GM21528 (cell line): ENCODE data around the gene ISCA1.
"Not testable (repeated sequence)": the region's sequence is repeated elsewhere in the genome, so short reads cannot be mapped to it uniquely, and the experiment has no call there.

ENCODE experiments used
- ATAC-seq: cut with Tn5 transposase; IDR thresholded peaks from one replicate; pipeline ENCODE4 v1.9.1; 2021; ENCODE audit warnings: mild to moderate bottlenecking, moderate library complexity; ENCODE audit not compliant: unreplicated experiment, low FRiP score

The ISCA1 gene

DNA sequence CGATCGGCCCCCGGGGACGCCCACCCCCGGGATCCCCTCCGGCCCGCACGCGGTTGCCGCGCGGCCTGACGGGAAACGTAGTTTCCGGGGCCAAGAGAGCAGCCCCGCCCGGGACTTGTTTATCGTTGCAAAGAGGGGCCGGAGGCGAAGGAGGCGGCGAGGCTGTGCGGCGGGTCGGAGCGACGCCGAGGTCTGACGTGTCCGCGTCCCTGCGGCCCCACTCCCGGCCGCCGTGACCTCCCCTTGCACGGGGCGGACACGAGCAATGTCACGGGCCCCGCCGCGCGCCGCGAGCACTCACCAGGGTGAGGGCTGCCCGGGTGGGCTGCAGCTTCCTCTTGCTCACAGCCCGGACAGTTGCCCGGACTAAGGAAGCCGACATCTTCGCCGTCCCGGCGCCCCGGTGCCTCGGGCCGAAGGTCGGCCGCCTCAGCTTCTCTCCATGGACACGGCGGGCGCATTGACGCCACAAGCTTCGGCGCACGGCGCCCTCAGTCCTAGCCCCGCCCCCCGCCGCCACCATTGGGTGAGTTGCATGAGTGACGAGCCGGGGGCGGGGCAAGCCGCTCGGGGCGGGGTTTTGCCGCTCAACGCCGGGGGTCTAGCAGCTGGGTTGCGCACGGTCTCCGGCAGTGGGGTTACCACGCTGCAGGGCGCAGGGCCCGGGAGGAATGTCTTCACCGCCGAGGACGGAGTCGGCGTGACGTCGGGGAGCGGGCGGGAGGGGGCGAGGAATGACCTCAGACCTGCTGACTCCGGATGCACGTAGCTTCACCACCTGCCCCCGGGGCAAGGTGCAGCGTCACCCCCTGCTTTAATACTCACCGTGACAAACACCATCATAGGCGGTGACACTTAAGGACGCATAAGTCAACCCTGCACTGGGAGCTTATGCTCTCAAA, at the start of gene ISCA1:
Gene ISCA1 (minus strand): TSS at position 462 of the 902 bp plus-strand sequence. CDS start 80 bp downstream, at position 382.
- ATAC-seq = peak; percentile 87

DNA sequence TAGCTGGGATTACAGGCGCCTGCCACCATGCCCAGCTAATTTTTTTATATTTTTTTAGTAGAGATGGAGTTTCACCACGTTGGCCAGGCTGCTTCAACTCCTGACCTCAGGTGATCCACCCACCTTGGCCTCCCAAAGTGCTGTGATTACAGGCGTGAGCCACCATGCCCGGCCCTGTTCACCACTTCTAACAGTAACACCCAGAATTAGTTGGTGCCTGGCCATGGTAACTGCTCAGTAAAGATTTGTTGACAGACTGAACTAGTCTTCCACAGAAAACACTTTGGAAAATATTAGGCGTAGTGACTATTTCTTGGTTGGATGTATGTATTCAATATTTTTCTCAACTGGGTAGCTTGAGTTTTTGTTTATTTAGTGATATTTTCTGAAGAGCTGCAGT, 47.8 kb upstream of the ISCA1 start:
- ATAC-seq = no peak

DNA sequence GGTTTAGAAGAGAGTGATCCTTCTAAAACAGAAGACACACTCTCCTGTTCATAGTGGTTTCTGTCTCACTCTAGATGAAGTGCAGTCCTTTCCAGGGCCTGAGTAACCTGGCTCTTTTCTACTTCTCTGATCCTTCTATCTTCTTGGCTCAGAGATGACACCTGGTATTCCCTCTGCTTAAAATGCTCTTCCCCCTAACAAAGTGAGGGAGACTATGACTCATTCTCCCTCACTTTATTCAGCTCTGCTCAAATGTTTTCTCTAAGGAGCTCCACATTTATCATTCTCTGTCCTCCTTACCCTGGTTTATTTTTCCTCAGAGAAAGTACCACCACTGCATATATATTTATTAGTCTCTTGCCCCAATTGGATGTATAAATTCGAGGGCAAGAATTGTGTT, 47.3 kb upstream of the ISCA1 start:
- no peak for ATAC-seq

DNA sequence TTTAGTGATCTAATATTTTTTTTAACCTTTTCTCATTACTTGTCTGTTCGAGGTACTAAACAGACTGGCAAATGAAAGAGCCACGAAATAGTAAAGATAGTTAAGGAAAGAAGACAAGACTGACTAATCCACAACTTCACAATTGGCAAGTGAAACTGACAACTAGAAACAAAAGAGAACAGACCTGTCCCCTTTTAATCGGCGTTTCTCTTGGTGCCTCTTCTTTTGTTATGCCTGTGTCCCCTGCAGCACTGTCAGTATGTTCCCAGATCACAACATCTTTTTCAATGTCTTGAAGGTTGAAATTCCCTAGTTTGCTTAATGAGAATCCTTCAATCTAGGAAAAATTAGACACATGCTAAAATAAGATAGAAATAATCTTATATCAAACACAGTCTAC, 45.8 kb upstream of the ISCA1 start:
- ATAC-seq = no peak

DNA sequence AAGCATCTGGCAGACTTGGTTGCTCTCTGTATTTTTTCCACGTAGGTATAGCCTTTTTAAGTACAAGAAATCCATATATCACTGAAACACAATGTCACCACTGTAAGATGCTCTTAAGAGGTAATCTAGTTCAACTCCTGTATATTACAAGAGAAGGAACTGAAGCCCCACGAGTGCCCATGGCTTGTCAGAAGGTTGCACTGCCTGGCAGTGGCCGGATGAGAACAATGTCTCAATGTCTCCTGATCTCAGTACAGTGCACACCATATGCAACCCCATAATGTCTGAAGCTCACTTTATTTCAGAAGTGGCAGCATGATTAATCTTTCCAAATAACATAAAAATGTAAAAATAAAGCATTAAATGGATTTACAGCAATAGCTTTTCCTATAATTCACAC, 44.2 kb upstream of the ISCA1 start:
- no peak for ATAC-seq

DNA sequence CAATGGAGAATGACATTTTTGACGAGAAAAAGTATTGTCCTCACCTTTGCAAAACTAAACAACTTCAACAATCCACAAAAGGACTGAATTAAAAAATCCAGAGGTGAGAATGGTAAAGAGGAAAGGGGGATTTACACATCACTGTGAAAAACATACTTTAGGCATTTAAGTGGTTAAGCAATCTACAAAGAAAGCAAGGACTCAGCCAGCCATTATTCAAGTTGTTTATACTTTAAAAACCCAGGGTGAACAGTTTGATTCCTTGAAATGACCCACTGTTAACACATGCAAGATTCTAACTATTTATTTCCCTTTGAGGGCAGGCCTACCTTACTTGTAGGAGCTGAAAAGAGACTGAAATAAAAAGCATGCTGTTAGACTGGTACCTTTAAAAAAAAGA, 42.6 kb upstream of the ISCA1 start:
- ATAC-seq = no peak

DNA sequence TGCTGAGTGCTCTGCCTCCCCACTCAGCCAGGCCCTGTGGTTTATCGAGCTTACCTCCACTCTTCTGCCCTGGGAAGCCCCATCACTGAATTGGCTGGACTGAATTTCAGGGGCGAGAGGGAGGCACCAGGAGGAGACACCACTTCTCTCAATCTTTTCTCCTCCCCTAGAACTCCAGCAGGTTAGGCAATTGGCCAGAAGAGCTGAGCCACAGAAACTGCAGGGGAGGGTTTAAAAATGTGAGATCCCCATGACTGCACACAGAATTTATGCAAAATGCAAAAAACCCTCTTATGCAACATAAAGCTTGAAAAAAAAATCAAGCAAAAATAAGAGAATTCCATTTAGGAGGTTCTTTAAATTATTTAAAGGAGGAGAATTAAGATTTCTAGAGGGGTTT, 42.0 kb upstream of the ISCA1 start:
- no peak for ATAC-seq

DNA sequence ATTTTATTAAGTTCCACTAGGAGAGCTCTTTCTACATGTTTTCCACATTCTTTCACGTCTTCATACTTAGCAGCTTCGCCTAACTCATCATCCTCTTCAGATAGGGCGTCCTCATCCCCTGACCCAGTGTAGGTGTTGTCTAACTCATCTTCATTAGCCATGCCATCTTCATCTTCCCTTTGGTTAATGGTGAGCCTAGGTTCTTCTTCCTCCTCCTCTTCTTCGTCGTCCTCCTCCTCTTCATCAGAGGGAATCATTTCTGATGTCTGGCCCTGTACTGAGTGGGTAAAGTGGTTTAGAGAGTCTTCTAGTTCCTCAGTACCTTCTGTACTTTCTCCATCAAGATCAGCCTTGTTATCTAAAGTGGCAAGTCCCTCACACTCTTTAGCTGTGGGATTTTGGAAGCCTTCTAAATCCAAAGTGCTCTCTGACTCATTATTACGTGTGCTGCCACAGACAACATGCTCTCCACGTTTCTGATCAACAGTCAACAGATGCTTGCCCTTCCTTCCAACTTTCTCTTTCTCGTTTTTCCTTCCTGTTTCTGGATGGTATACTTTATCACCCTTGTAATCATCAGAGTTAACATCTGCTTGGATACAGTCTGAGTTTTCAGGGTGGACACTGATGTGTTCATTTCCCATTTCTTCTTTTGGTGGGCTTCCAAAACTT, 40.8 kb upstream of the ISCA1 start:
- no peak for ATAC-seq

DNA sequence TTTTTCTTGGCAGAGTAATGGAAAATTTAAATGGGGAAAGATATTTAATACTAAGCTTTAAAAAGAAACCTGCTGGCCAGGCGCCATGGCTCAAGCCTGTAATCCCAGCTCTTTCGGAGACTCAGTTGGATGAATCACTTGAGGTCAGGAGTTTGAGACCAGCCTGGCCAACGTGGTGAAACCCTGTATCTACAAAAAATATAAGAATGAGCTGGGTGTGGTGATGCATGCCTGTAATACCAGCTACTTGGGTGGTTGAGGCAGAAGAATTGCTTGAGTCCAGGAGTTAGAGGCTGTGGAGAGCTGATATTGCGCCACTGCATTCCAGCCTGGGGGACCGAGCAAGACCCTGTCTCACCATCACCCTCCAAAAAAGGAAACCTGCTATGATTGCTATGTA, 39.0 kb upstream of the ISCA1 start:
- no peak for ATAC-seq

DNA sequence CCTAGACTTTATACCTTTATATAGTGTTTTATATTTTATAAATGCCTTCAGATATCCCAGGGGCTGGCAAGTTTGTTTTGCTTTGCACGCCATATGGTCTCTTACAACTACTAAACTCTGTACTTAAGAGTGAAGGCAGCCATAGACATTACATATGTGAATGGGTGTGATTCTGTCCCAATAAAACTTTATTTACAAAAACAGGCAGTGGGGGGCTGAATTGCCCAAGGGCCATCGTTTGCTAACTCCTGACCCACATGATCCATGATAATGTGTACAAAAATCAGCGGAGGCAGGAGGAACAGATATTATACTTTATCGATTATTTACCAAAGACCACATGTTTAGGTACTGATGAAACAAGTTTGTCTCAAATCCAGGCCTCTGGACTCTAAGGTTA, 35.8 kb upstream of the ISCA1 start:
- ATAC-seq = no peak

DNA sequence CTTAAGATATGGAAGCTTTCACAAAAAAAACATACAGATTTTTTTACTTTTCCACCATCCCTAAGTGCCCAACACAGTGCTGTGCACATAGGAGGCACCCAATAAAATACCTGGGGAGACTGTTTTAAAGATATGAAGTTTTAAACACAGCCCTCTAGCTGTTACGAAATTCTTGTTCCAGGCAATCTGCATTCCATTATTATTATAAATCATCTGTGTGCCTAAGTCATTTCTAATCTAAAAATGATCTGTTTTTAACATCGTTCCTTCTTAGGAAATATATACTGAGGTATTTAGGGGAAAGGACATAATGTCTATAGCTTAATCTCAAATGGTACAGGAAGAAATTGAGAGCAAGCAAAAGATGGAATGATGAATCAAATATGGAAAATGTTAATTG, 32.7 kb upstream of the ISCA1 start:
- no peak for ATAC-seq

DNA sequence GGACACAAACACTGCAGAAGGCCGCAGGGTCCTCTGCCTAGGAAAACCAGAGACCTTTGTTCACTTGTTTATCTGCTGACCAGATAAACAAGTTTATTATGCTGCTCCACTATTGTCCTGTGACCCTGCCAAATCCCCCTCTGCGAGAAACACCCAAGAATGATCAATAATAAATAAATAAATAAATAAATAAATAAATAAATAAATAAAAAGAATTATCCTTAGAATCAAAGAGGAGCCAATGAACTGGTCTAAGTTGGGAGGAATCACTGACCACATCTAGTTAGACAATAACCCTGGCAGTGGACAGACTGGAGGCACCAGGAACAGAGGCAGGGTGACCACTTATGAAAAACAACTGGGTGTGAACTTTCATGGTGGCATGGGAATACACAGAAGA, 30.6 kb upstream of the ISCA1 start:
- ATAC-seq = not testable (repeated sequence)

DNA sequence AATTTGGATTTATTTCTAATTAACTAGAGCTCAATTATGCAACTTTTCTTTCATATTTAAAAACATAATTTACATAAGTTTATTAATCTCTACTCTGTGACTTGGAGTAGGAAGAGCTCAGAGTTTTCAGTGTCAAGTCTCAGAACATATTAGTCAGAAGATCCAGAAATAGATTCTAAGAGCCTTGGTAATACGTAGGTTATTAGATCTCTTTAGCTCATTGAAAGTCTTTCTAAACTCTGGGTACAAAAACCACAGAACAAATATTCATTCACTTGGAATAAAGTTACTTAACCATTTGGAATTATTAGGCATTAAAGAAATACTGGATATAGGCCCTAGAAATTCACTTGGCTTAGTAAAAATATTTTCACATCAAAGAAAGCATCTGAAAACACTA, 26.3 kb upstream of the ISCA1 start:
- ATAC-seq = no peak

DNA sequence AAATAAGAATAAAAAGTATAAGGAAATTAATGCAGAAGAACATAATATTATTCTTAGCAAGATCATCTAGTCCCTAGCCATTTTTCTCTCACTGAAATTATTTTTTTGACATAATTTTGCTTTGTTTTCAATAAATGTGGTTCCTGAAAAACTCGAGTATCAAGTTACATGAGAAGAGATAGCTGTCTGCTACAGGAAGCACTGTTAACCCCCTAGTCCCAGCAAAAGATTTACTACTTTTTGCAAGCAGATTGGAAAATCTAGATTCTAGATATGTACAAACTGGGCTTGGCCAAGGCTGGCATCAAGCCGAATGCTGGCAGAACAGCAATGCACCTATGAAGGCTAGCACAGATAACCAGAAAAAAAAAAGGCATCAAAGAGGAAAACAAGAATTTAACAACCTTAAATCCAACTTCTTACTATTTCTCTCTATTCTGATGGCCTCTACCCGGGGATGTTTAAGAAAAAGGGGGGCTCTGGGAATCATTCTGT, 21.9 kb upstream of the ISCA1 start:
- ATAC-seq = no peak

DNA sequence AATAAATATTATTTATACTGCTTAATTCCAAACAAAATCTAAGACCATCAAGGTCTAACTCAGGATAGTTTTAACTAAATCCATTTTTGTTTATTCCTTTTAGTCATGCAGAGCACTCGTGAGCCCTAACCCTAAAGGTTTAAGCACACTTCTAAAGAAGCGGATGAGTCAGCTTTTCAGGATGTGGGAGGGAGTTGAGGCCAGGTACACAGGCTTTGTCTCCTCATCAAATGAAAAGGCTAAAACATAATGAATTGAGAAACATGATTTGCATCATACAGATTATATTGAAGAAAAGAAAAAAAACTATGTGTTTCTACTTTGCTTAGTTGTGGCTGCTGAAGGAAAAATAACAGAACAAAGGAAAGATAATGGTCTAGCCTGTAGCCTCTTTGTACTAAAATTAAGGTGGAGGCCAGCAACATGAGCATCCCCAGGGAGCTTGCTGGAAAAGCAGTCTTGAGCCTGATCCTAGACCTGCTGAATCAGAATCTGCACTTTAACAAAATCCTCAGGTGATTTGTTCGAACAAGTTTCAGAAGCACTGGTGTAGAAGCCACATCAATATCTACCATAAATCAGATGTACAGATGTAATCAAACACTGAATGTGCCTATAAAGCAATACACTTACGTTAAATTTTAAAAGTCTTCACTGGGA, 21.1 kb upstream of the ISCA1 start:
- no peak for ATAC-seq

DNA sequence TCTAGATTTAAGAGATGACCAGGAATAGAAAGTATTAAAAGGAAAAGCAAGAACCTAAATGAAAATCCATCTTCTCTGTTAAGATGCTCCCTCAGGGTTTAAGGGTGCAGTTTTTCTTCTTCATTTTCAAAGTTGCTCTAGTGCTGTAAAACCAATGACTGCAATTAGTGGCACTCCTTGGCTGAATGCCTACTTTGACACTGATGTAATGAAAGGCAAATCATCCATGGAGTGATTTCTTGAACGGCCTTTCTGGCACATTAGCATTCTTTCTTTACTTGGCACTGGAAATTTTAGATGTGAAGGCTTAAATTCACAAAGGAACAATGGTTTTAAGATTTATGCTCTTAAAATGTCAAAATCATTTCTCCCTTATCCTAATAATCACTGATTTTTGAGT, 19.3 kb upstream of the ISCA1 start:
- no peak for ATAC-seq

DNA sequence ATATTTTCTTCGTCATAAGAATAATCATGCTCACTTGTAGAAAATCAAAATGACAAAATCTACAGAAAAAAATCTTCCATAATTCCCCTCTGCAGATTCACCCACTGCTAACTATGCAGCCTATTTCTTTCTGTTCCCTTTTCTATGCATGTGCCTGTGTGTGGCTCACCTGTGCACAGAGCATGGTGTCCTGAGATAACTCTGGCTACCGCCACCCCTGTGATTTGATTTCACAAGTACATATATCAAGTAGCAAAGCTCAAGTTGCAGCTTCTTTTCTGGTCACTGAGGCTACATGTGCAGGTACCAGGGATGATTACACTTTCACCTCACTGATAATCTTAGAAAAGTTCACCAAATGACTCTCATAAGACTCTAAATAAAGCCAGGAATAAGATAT, 18.4 kb upstream of the ISCA1 start:
- no peak for ATAC-seq

DNA sequence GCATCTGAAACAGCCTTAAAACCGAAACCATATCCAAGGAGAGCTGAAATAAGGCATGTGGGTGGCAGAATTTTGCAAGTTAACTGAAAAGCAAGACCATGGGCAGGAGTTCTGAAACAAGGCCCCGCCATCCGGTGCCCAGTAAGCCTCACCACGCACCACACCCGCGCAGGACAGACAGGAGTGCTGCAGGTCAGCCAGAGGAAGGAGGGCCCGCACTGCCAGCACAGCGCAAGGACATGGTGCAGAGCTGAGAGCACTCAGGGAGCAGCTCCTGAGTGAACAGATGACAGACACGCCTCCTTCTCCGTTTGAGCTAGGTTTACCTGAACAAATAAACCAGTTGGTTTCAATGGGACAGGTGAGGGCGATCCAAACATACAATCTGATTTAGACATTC, 16.5 kb upstream of the ISCA1 start:
- no peak for ATAC-seq

DNA sequence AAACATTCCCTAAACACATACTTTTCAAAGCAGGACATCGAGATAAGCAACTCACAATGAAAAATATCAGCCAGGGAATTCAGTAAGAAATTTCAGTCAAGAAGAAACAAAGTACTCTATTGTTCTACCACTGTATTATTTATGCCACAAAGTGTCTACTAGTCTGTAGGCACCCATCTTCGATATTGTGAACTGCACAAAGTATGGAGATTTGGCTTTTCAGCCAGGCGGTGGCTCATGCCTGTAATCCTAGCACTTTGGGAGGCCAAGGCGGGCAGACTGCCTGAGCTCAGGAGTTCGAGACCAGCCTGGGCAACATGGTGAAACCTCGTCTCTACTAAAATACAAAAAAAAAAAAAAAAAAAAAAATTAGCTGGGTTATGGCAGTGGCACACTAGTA, 8.0 kb upstream of the ISCA1 start:
- not testable (repeated sequence) for ATAC-seq

DNA sequence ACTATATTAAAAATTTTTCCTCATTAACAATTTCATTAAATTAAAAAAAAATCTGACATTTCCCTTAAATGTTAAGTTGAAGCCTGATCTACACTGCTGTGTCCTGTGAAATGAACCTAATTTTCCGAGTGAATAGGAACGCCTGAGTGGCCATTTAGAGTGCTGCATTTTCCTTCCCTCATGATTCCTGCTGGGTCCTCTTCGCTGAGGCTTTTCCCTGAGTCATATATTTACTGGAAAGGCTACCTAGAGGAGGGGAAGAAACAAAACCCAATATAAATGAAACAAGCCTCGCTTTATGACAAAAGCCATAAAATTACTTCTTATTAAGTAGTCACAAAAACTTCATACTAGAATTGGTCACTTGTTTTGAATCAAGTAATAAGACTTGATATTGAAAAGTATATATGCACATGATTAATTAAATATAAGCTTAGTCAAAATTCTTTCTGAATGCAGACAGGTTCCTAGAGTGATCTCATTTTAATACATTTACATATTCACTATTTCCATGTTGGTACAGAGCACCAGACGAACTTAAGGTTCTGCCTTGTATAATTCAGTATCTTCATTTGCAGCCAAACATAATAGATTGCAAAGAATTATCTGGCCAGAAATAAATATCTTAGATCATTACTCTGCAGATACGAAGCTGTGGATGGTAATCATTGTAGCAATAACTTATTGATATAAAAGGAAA, 6.3 kb upstream of the ISCA1 start:
- ATAC-seq = no peak

DNA sequence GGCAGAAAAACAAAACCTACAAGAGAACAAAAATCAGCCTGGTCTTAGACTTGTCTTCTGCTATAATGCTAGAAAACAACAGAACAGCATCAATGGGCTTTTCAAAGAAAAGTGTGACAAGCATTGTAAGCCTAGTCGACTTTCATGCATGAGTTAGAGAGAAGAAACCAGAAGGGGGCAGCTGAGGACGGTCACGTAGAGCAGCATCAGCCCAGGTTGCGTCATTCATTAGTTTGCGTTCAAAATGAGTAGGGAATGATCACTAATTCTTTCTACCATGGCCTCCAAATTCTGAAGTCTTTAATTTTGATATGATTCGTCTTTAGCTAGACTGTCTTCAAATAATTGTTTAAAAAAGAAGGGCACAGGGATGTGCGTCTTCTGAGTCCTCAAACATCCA, 4.7 kb upstream of the ISCA1 start:
- ATAC-seq = no peak
